WTC11 (cell line): ENCODE data around the gene LIN9. TPM values are rescaled to one million over a fixed set of nuclear protein-coding genes. Genes with fewer than 3 reads are reported as not detected.

ENCODE experiments used
- ATAC-seq: fragments of 200-7000 bp; cut with Tn5 transposase; 2 replicates; pipeline ENCODE4 v1.10.0; 2021; ENCODE audit warnings: mild to moderate bottlenecking, moderate library complexity
- CTCF ChIA-PET: fragments of 300-600 bp; sonication (Branson Sonifier 250); formaldehyde crosslinking; loops from one replicate; lab custom pipeline; 2021; ENCODE audit warnings: antibody characterized with exemption; lab: Charles Lee
- POLR2A ChIA-PET: fragments of 350-600 bp; sonication (Branson Sonifier 250); formaldehyde crosslinking; loops from one replicate; lab custom pipeline; 2021; ENCODE audit warnings: antibody characterized with exemption; lab: Charles Lee
- DNase-seq: peaks from one replicate; pipeline ENCODE4 v3.0.0; 2021; ENCODE audit warnings: low spot score
- H3K27ac Mint-ChIP-seq: 2 replicates; pipeline ENCODE4 v1.8.0; 2021; ENCODE audit warnings: mixed read lengths
- H3K27me3 Mint-ChIP-seq: 2 replicates; pipeline ENCODE4 v1.8.0; 2021; ENCODE audit warnings: low read depth, mild to moderate bottlenecking, moderate library complexity, mixed read lengths
- H3K36me3 Mint-ChIP-seq: 2 replicates; pipeline ENCODE4 v1.8.0; 2021; ENCODE audit warnings: mixed read lengths
- H3K4me1 Mint-ChIP-seq: 2 replicates; pipeline ENCODE4 v1.8.0; 2022; ENCODE audit warnings: mixed read lengths
- H3K4me3 Mint-ChIP-seq: 2 replicates; pipeline ENCODE4 v1.8.0; 2021; ENCODE audit warnings: mild to moderate bottlenecking, moderate library complexity, mixed read lengths
- H3K9me3 Mint-ChIP-seq: 2 replicates; pipeline ENCODE4 v1.8.0; 2021; ENCODE audit warnings: mixed read lengths
- ATF1 ChIP-seq: sonication (generic); formaldehyde crosslinking; IDR thresholded peaks from 2 replicates; pipeline ENCODE4 v1.8.1; 2023; ENCODE audit warnings: mild to moderate bottlenecking, moderate library complexity, missing genetic modification reagents
- ATF3 ChIP-seq: sonication (generic); formaldehyde crosslinking; conservative IDR thresholded peaks from 2 replicates; pipeline ENCODE4 v1.8.1; 2022; ENCODE audit warnings: mild to moderate bottlenecking, missing genetic modification reagents
- ETV6 ChIP-seq: sonication (generic); formaldehyde crosslinking; IDR thresholded peaks from 2 replicates; pipeline ENCODE4 v1.8.1; 2022; ENCODE audit warnings: mild to moderate bottlenecking, missing genetic modification reagents
- FOXP4 ChIP-seq: sonication (generic); formaldehyde crosslinking; IDR thresholded peaks from 2 replicates; pipeline ENCODE4 v1.8.0; 2022; ENCODE audit warnings: mild to moderate bottlenecking, missing genetic modification reagents
- JAZF1 ChIP-seq: fragments of 250-450 bp; sonication (Bioruptor Pico); IDR thresholded peaks from 2 replicates; pipeline ENCODE4 v1.9.0; 2021; ENCODE audit warnings: moderate library complexity, mild to moderate bottlenecking, inconsistent platforms
- KAT7 ChIP-seq: sonication (generic); formaldehyde crosslinking; IDR thresholded peaks from 2 replicates; pipeline ENCODE4 v1.8.1; 2023; ENCODE audit warnings: missing genetic modification reagents, mild to moderate bottlenecking, borderline replicate concordance
- NFYB ChIP-seq: sonication (generic); formaldehyde crosslinking; conservative IDR thresholded peaks from 2 replicates; pipeline ENCODE4 v1.8.0; 2022; ENCODE audit warnings: low read depth, missing genetic modification reagents
- PREB ChIP-seq: sonication (generic); formaldehyde crosslinking; IDR thresholded peaks from 2 replicates; pipeline ENCODE4 v1.8.1; 2022; ENCODE audit warnings: mild to moderate bottlenecking, missing genetic modification reagents, moderate library complexity, borderline replicate concordance
- SMAD3 ChIP-seq: sonication (generic); formaldehyde crosslinking; IDR thresholded peaks from 2 replicates; pipeline ENCODE4 v1.8.0; 2022; ENCODE audit warnings: missing genetic modification reagents, mild to moderate bottlenecking, borderline replicate concordance
- STAT6 ChIP-seq: sonication (generic); formaldehyde crosslinking; conservative IDR thresholded peaks from 2 replicates; pipeline ENCODE4 v1.8.1; 2023; ENCODE audit warnings: mild to moderate bottlenecking, low read depth, missing genetic modification reagents, moderate library complexity
- TP53 ChIP-seq: sonication (generic); formaldehyde crosslinking; IDR thresholded peaks from 2 replicates; pipeline ENCODE4 v1.8.1; 2023; ENCODE audit warnings: mild to moderate bottlenecking, missing genetic modification reagents
- USF2 ChIP-seq: sonication (generic); formaldehyde crosslinking; IDR thresholded peaks from 2 replicates; pipeline ENCODE4 v1.8.1; 2023; ENCODE audit warnings: mild to moderate bottlenecking, missing genetic modification reagents, moderate library complexity
- ZNF121 ChIP-seq: sonication (generic); formaldehyde crosslinking; IDR thresholded peaks from 2 replicates; pipeline ENCODE4 v1.8.0; 2023; ENCODE audit warnings: missing genetic modification reagents
- ZNF263 ChIP-seq: sonication (generic); formaldehyde crosslinking; IDR thresholded peaks from 2 replicates; pipeline ENCODE4 v1.8.1; 2022; ENCODE audit warnings: low read depth, mild to moderate bottlenecking, moderate library complexity, missing genetic modification reagents
- ZNF317 ChIP-seq: sonication (generic); formaldehyde crosslinking; IDR thresholded peaks from 2 replicates; pipeline ENCODE4 v1.8.1; 2023; ENCODE audit warnings: low read depth, mild to moderate bottlenecking, moderate library complexity, missing genetic modification reagents, borderline replicate concordance
- total RNA-seq: library from RNA; stranded (reverse); gene quantifications from 3 replicates; pipeline ENCODE4 v1.2.3, GENCODE V29; 2021
- TF ChIP-seq, protein P1 (sequence below): sonication (generic); formaldehyde crosslinking; IDR thresholded peaks from 2 replicates; pipeline ENCODE4 v1.8.0; 2023; ENCODE audit warnings: missing genetic modification reagents, mild to moderate bottlenecking, borderline replicate concordance
- TF ChIP-seq, protein P2 (sequence below): sonication (generic); formaldehyde crosslinking; IDR thresholded peaks from 2 replicates; pipeline ENCODE4 v1.8.1; 2023; ENCODE audit warnings: mild to moderate bottlenecking, missing genetic modification reagents, borderline replicate concordance
- TF ChIP-seq, protein P3 (sequence below): sonication (generic); formaldehyde crosslinking; IDR thresholded peaks from 2 replicates; pipeline ENCODE4 v1.8.1; 2023; ENCODE audit warnings: mild to moderate bottlenecking, missing genetic modification reagents

LIN9 gene
- total RNA-seq, 1 experiment from 2014 or later = 15.7 TPM

GRCh38 chr1:226209307-226210059 is 99.5 kb downstream of the LIN9 start (continued):
- TF ChIP-seq KAT7 (CRISPR knock-in tag) (no peak), ATF1 (CRISPR knock-in tag) (no peak), SMAD3 (CRISPR knock-in tag) (no peak), ZNF317 (CRISPR knock-in tag) (no peak), PREB (CRISPR knock-in tag) (no peak), NFYB (CRISPR knock-in tag) (no peak), STAT6 (CRISPR knock-in tag) (no peak)

GRCh38 chr1:226207048-226207447 is 101.9 kb downstream of the LIN9 start:
- ChIA-PET POLR2A (no interaction called here), CTCF (interaction anchor here (0.9 to 2.0 kb wide), 3 partner anchors 10 to 127 kb away, joined by 3 to 8 read pairs (median 3); no protein-coding TSS in a partner anchor)
- H3K9me3 Mint-ChIP-seq = no peaks in the 10 kb centered on the region; the same call in 1 of the 2 replicates
- H3K27me3 Mint-ChIP-seq = peaks cover 4% of the 10 kb centered on the region
- no peak overlapping the region for H3K27ac Mint-ChIP-seq
- peaks cover 43% of the 10 kb centered on the region for H3K4me1 Mint-ChIP-seq
- no peak overlapping the region for H3K4me3 Mint-ChIP-seq
- TF ChIP-seq JAZF1 (no peak), USF2 (no peak), ETV6 (CRISPR knock-in tag) (no peak), ATF3 (CRISPR knock-in tag) (no peak), ZNF121 (CRISPR knock-in tag) (no peak), ZNF263 (CRISPR knock-in tag) (no peak), TP53 (CRISPR knock-in tag) (no peak), FOXP4 (CRISPR knock-in tag) (no peak)
- TF ChIP-seq, protein P1, sequence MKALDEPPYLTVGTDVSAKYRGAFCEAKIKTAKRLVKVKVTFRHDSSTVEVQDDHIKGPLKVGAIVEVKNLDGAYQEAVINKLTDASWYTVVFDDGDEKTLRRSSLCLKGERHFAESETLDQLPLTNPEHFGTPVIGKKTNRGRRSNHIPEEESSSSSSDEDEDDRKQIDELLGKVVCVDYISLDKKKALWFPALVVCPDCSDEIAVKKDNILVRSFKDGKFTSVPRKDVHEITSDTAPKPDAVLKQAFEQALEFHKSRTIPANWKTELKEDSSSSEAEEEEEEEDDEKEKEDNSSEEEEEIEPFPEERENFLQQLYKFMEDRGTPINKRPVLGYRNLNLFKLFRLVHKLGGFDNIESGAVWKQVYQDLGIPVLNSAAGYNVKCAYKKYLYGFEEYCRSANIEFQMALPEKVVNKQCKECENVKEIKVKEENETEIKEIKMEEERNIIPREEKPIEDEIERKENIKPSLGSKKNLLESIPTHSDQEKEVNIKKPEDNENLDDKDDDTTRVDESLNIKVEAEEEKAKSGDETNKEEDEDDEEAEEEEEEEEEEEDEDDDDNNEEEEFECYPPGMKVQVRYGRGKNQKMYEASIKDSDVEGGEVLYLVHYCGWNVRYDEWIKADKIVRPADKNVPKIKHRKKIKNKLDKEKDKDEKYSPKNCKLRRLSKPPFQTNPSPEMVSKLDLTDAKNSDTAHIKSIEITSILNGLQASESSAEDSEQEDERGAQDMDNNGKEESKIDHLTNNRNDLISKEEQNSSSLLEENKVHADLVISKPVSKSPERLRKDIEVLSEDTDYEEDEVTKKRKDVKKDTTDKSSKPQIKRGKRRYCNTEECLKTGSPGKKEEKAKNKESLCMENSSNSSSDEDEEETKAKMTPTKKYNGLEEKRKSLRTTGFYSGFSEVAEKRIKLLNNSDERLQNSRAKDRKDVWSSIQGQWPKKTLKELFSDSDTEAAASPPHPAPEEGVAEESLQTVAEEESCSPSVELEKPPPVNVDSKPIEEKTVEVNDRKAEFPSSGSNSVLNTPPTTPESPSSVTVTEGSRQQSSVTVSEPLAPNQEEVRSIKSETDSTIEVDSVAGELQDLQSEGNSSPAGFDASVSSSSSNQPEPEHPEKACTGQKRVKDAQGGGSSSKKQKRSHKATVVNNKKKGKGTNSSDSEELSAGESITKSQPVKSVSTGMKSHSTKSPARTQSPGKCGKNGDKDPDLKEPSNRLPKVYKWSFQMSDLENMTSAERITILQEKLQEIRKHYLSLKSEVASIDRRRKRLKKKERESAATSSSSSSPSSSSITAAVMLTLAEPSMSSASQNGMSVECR (CRISPR knock-in tag) = no peak
- TF ChIP-seq, protein P2, sequence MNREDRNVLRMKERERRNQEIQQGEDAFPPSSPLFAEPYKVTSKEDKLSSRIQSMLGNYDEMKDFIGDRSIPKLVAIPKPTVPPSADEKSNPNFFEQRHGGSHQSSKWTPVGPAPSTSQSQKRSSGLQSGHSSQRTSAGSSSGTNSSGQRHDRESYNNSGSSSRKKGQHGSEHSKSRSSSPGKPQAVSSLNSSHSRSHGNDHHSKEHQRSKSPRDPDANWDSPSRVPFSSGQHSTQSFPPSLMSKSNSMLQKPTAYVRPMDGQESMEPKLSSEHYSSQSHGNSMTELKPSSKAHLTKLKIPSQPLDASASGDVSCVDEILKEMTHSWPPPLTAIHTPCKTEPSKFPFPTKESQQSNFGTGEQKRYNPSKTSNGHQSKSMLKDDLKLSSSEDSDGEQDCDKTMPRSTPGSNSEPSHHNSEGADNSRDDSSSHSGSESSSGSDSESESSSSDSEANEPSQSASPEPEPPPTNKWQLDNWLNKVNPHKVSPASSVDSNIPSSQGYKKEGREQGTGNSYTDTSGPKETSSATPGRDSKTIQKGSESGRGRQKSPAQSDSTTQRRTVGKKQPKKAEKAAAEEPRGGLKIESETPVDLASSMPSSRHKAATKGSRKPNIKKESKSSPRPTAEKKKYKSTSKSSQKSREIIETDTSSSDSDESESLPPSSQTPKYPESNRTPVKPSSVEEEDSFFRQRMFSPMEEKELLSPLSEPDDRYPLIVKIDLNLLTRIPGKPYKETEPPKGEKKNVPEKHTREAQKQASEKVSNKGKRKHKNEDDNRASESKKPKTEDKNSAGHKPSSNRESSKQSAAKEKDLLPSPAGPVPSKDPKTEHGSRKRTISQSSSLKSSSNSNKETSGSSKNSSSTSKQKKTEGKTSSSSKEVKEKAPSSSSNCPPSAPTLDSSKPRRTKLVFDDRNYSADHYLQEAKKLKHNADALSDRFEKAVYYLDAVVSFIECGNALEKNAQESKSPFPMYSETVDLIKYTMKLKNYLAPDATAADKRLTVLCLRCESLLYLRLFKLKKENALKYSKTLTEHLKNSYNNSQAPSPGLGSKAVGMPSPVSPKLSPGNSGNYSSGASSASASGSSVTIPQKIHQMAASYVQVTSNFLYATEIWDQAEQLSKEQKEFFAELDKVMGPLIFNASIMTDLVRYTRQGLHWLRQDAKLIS (CRISPR knock-in tag) = no peak
- TF ChIP-seq, protein P3, sequence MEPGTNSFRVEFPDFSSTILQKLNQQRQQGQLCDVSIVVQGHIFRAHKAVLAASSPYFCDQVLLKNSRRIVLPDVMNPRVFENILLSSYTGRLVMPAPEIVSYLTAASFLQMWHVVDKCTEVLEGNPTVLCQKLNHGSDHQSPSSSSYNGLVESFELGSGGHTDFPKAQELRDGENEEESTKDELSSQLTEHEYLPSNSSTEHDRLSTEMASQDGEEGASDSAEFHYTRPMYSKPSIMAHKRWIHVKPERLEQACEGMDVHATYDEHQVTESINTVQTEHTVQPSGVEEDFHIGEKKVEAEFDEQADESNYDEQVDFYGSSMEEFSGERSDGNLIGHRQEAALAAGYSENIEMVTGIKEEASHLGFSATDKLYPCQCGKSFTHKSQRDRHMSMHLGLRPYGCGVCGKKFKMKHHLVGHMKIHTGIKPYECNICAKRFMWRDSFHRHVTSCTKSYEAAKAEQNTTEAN (CRISPR knock-in tag) = no peak
- H3K36me3 Mint-ChIP-seq = no peaks in the 10 kb centered on the region
- DNase-seq = no peak
- ATAC-seq = no peak
